GM12892 (cell line): ENCODE results near the gene PAX2.

ENCODE experiments used
- POLR2AphosphoS5 ChIP-seq: IDR thresholded peaks from 2 replicates; pipeline ENCODE4 v1.6.1; 2011; ENCODE audit warnings: low read depth, low read length, control low read depth
- TAF1 ChIP-seq: IDR thresholded peaks from 2 replicates; pipeline ENCODE4 v1.6.1; 2011; ENCODE audit warnings: low read depth, mild to moderate bottlenecking, control low read depth, low read length, borderline replicate concordance

- TF ChIP-seq POLR2AphosphoS5 = no peak
- TF ChIP-seq TAF1 = no peak
Observed at GRCh38 chr10:100750291-100751210, 5.2 kb downstream of the PAX2 start.
